Lung (tissue), 12 donors: ENCODE results near the gene LAMA3. TPM values are rescaled to one million over a fixed set of nuclear protein-coding genes. Genes with fewer than 3 reads are reported as not detected.

ENCODE experiments used
- ATAC-seq: fragments of 200-7000 bp; cut with Tn5 transposase; one replicate; pipeline ENCODE4 v1.9.1; 2020; ENCODE audit warnings: moderate number of reproducible peaks; ENCODE audit not compliant: insufficient read depth, low FRiP score
- DNase-seq, 3 donors: peaks; one replicate each; pipeline ENCODE4 v3.0.0-alpha.2; 2013 to 2017
- H3K27ac ChIP-seq, 2 donors: one replicate each; pipeline ENCODE4 v1.5.1; 2013; ENCODE audit warnings: mild to moderate bottlenecking in 2 of 2, moderate library complexity in 2 of 2, control low read depth in 1 of 2, inconsistent platforms in 1 of 2, low read depth in 1 of 2, low read length in 1 of 2
- H3K27me3 ChIP-seq, 3 donors: one replicate each; pipeline ENCODE4 v1.5.1; 2013; ENCODE audit warnings: low read length in 2 of 3; ENCODE audit not compliant: control insufficient read depth in 3 of 3, insufficient read depth in 3 of 3
- H3K36me3 ChIP-seq, 4 donors: one replicate each; pipeline ENCODE4 v1.5.1; 2013; ENCODE audit warnings: low read length in 4 of 4, mild to moderate bottlenecking in 1 of 4, moderate library complexity in 1 of 4; ENCODE audit not compliant: control insufficient read depth in 4 of 4, insufficient read depth in 4 of 4
- H3K4me1 ChIP-seq, 5 donors: one replicate each; pipeline ENCODE4 v1.5.1; 2013; ENCODE audit warnings: low read length in 5 of 5, mild to moderate bottlenecking in 2 of 5, moderate library complexity in 1 of 5; ENCODE audit not compliant: control insufficient read depth in 5 of 5, insufficient read depth in 5 of 5
- H3K4me3 ChIP-seq: one replicate; pipeline ENCODE4 v1.5.1; 2013; ENCODE audit warnings: mild to moderate bottlenecking, control low read depth, moderate library complexity
- H3K9ac ChIP-seq, 2 donors: one replicate each; pipeline ENCODE4 v1.5.1; 2013; ENCODE audit warnings: low read length in 2 of 2, control low read depth in 1 of 2; ENCODE audit not compliant: insufficient read depth in 1 of 2
- H3K9me3 ChIP-seq, 4 donors: one replicate each; pipeline ENCODE4 v1.5.1; 2013; ENCODE audit warnings: low read length in 3 of 4, mild to moderate bottlenecking in 1 of 4, moderate library complexity in 1 of 4; ENCODE audit not compliant: control insufficient read depth in 4 of 4, insufficient read depth in 3 of 4
- CTCF ChIP-seq: IDR thresholded peaks from 2 replicates; pipeline ENCODE4 v1.5.1; 2012; ENCODE audit warnings: mild to moderate bottlenecking; ENCODE audit errors: control extremely low read depth, extremely low read depth
- WGBS, 2 donors: extraction: QIAGEN DNeasy Blood & Tissue Kit; methylation state at CpG; one replicate each; pipeline ENCODE4 v1.1.7; 2013; 5-methylcytosine and 5-hydroxymethylcytosine counted together
- polyA plus RNA-seq, 2 donors: library from polyadenylated mRNA; stranded (reverse); fragments of 200-250 nt; gene quantifications; one replicate each; pipeline ENCODE4 v1.2.1, GENCODE V29; 2013
- total RNA-seq, 2 donors: library from RNA; depleted of rRNA in 1 of 2; stranded (reverse); fragments of >200 nt in 1 of 2; gene quantifications; one replicate each; pipeline ENCODE4 v1.2.1, GENCODE V29; 2014 to 2021
- donor health status: control.
- donor health status: control.
- donor health status: Bipolar disorder and iron deficiency.
- donor health status: healthy.
- donor health status: DM: yes; HTN: yes; CAD: no.

The LAMA3 gene
- total and polyA plus RNA-seq, 4 donors = 14.1 to 110 (median 51.9) TPM

GRCh38 chr18:23641143-23641720 lies 48.0 kb upstream of the LAMA3 start:
- Histone ChIP-seq H3K9ac (no peak overlapping the region), H3K27ac (no peak overlapping the region), H3K4me3 (no peak overlapping the region), H3K36me3 (no peaks in the 10 kb centered on the region), H3K27me3 (peaks cover 0 to 3% (median 0%) of the 10 kb centered on the region in 3 donors), H3K4me1 (peaks cover 0 to 5% (median 0%) of the 10 kb centered on the region in 5 donors), H3K9me3 (peaks cover 0 to 15% (median 0%) of the 10 kb centered on the region in 4 donors)
- ATAC-seq = no peak
- no peak for DNase-seq
- WGBS, 2 donors = 86% methylated on average over 11 of the region's 11 CpGs
- TF ChIP-seq CTCF = no peak

- DNase-seq (no peak), ATAC-seq (no peak)
- peaks cover 0 to 15% (median 0%) of the 10 kb centered on the region in 4 donors for H3K9me3 ChIP-seq
- TF ChIP-seq CTCF = no peak
- H3K27ac ChIP-seq = peak overlapping the region in 1 of 2 donors; percentile 58
- H3K4me1 ChIP-seq = peaks cover 0 to 5% (median 0%) of the 10 kb centered on the region in 5 donors
- H3K4me3 ChIP-seq = no peak overlapping the region
- H3K36me3 ChIP-seq = no peaks in the 10 kb centered on the region
- WGBS, 2 donors = 90 to 98% methylated on average over 11 of the region's 11 CpGs
- peaks cover 0 to 3% (median 0%) of the 10 kb centered on the region in 3 donors for H3K27me3 ChIP-seq
- H3K9ac ChIP-seq = no peak overlapping the region
Observed at GRCh38 chr18:23641937-23642666, 47.2 kb upstream of the LAMA3 start.

GRCh38 chr18:23643815-23644490 lies 45.3 kb upstream of the LAMA3 start:
- H3K4me3 ChIP-seq = no peak overlapping the region
- peaks cover 0 to 15% (median 0%) of the 10 kb centered on the region in 4 donors for H3K9me3 ChIP-seq
- WGBS, 2 donors = 63 to 77% methylated on average over 2 of the region's 2 CpGs
- no peak for ATAC-seq
- TF ChIP-seq CTCF = no peak
- H3K9ac ChIP-seq = no peak overlapping the region
- no peak overlapping the region for H3K27ac ChIP-seq
- DNase-seq = no peak
- no peaks in the 10 kb centered on the region for H3K27me3 ChIP-seq
- H3K36me3 ChIP-seq = no peaks in the 10 kb centered on the region
- peaks cover 0 to 10% (median 0%) of the 10 kb centered on the region in 5 donors for H3K4me1 ChIP-seq
